ENCODE measurements around the gene SLC9A9. TPM values are rescaled to one million over a fixed set of nuclear protein-coding genes. Genes with fewer than 3 reads are reported as not detected.
A peak's percentile ranks its signal among the peaks of the same experiment; 100 is the strongest.

SLC9A9 gene
- total and polyA plus RNA-seq, 2 of the 8 experiments (the other 6 are each of a cell fraction or from before 2014, with no cell fraction given): 0.48 to 1.1 TPM

DNA sequence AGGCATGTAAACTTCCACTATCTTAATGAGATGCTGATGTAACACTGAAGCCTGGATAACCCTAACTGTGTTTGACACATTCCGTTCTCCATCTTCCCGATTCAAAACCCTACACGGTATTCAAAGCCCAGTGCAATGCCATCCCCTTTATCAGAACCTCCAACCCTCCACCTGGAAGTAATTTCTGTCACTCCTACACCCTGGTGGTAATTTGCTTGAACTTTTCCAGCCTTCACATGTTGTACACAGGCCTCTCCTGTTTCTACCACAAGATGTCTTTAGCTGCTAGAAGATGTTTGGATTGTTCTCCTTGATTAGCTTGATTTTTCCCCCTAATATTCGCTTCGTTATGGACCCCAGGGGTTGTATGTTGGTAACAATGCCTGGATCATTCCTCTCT, 519.8 kb downstream of the SLC9A9 start:
- FAIRE-seq (no peak), DNase-seq (ENCODE audit: low read depth in 1 of 2, low spot score in 2 of 2) (no peak)
- H4K91ac ChIP-seq (replicated peaks; ENCODE audit: insufficient read length, low read length): no peak overlapping the region
- H2BK12ac ChIP-seq (ENCODE audit: low read depth, low read length): no peak overlapping the region
- H3K4me3 ChIP-seq (ENCODE audit: extremely low read depth in 1 of 4, insufficient read depth in 2 of 4, low read depth in 3 of 4, low read length in 4 of 4): no peak overlapping the region
- H2BK120ac ChIP-seq (replicated peaks; ENCODE audit: low read depth, low read length): no peak overlapping the region
- H3K9ac ChIP-seq (replicated peaks in 1 of 4; ENCODE audit: extremely low read depth in 1 of 4, low read depth in 3 of 4, low read length in 3 of 4): no peak overlapping the region
- no peak overlapping the region for H3K14ac ChIP-seq (ENCODE audit: insufficient read length)
- no peak overlapping the region for H4K5ac ChIP-seq (ENCODE audit: insufficient read length, low read depth, low read length)
- H3K4me1 ChIP-seq (replicated peaks in 1 of 4; ENCODE audit: control insufficient read depth in 3 of 4, insufficient read depth in 4 of 4, low read length in 3 of 4): peaks cover 0 to 3% (median 0%) of the 10 kb centered on the region in 4 experiments; a peak in 2 of 7 replicates
- no peaks in the 10 kb centered on the region for H4K20me1 ChIP-seq (replicated peaks in 1 of 2; ENCODE audit: control insufficient read depth in 1 of 2, insufficient read depth in 2 of 2, low read length in 2 of 2)
- H2BK5ac ChIP-seq (ENCODE audit: low read depth, low read length): no peak overlapping the region
- no peak overlapping the region for H3K23ac ChIP-seq (ENCODE audit: insufficient read length)
- no peak overlapping the region for H3K4me2 ChIP-seq (ENCODE audit: insufficient read depth in 1 of 2, low read depth in 2 of 2, low read length in 2 of 2)
- H3K9me3 ChIP-seq (ENCODE audit: insufficient read depth in 2 of 2, low read depth in 1 of 2, low read length in 1 of 2): no peaks in the 10 kb centered on the region
- H3K56ac ChIP-seq (replicated peaks; ENCODE audit: insufficient read length, low read depth, low read length): no peak overlapping the region
- TF ChIP-seq TEAD4 (IDR thresholded peaks at IDR 0.05; ENCODE audit: low read depth, low read length) (no peak), JUN (IDR thresholded peaks at IDR 0.05; ENCODE audit: low read depth, low read length) (no peak), E2F6 (IDR thresholded peaks at IDR 0.05) (no peak)
- TF ChIP-seq, protein P1, sequence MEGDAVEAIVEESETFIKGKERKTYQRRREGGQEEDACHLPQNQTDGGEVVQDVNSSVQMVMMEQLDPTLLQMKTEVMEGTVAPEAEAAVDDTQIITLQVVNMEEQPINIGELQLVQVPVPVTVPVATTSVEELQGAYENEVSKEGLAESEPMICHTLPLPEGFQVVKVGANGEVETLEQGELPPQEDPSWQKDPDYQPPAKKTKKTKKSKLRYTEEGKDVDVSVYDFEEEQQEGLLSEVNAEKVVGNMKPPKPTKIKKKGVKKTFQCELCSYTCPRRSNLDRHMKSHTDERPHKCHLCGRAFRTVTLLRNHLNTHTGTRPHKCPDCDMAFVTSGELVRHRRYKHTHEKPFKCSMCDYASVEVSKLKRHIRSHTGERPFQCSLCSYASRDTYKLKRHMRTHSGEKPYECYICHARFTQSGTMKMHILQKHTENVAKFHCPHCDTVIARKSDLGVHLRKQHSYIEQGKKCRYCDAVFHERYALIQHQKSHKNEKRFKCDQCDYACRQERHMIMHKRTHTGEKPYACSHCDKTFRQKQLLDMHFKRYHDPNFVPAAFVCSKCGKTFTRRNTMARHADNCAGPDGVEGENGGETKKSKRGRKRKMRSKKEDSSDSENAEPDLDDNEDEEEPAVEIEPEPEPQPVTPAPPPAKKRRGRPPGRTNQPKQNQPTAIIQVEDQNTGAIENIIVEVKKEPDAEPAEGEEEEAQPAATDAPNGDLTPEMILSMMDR (IDR thresholded peaks at IDR 0.05; ENCODE audit: control extremely low read depth in 1 of 3, insufficient read depth in 1 of 3, low read depth in 1 of 3, low read length in 3 of 3): peak in 1 of 3 experiments; percentile 5; a peak in 1 of 4 replicates
- ChIA-PET POLR2A (ENCODE audit: partially characterized antibody) (no interaction called here), CTCF (ENCODE audit: partially characterized antibody) (interaction anchor here (1.1 to 1.8 kb wide), 2 partner anchors 10 to 316 kb away, joined by 3 to 9 read pairs; no protein-coding TSS in a partner anchor)
- no peaks in the 10 kb centered on the region for H3K79me2 ChIP-seq (ENCODE audit: control insufficient read depth in 1 of 2, insufficient read depth in 2 of 2, low read length in 2 of 2)
- no peak overlapping the region for H2AK5ac ChIP-seq (ENCODE audit: low read depth, low read length)
- H3K4ac ChIP-seq (replicated peaks; ENCODE audit: insufficient read length, low read depth, low read length): no peak overlapping the region
- H4K8ac ChIP-seq (ENCODE audit: extremely low read depth, insufficient read depth, low read length): no peak overlapping the region
- no peaks in the 10 kb centered on the region for H3K27me3 ChIP-seq (replicated peaks in 1 of 4; ENCODE audit: control insufficient read depth in 3 of 4, extremely low read depth in 1 of 4, insufficient read depth in 3 of 4, low read length in 3 of 4)
- no peaks in the 10 kb centered on the region for H3K36me3 ChIP-seq (ENCODE audit: control insufficient read depth in 2 of 4, insufficient read depth in 4 of 4, low read length in 3 of 4)
- H3K27ac ChIP-seq (ENCODE audit: low read depth, low read length): no peak overlapping the region
- no peak overlapping the region for H3K18ac ChIP-seq (ENCODE audit: extremely low read depth, low read length)
- no peak overlapping the region for H2AFZ ChIP-seq (ENCODE audit: low read length)
- 94% methylated on average over 5 of the region's 5 CpGs; no CpG with 5 or more reads in 1 of the 2 experiments for WGBS, 2 experiments (ENCODE audit: extremely low coverage in 1 of 2, insufficient coverage in 1 of 2, insufficient read length in 1 of 2, insufficient replicate concordance in 2 of 2, low coverage in 1 of 2, low lambda C conversion rate in 2 of 2, missing lambda C conversion rate in 1 of 2)
- no peak overlapping the region for H2BK15ac ChIP-seq (ENCODE audit: low read length)
- H3K79me1 ChIP-seq (ENCODE audit: low read depth, low read length): no peaks in the 10 kb centered on the region
- H3K23me2 ChIP-seq (ENCODE audit: low read depth, low read length): no peaks in the 10 kb centered on the region
- H2BK20ac ChIP-seq (ENCODE audit: low read length): no peak overlapping the region
